Activated naive CD8-positive, alpha-beta T cell treated with anti-CD3 and anti-CD28 coated beads, Interleukin-2, amount 50 U/mL, for 24 hours (primary cell): Measurements from ENCODE around the gene LYRM1.
"Not testable (repeated sequence)": the region's sequence is repeated elsewhere in the genome, so short reads cannot be mapped to it uniquely, and the experiment has no call there.

Experiments
- ATAC-seq: fragments of 150-1000 bp; cut with Tn5 transposase; one replicate; pipeline ENCODE4 v1.10.0; 2021
- DNase-seq: peaks from one replicate; pipeline ENCODE4 v3.0.0; 2021
- H3K27ac Mint-ChIP-seq: one replicate; pipeline ENCODE4 v1.8.0; 2021; ENCODE audit warnings: mild to moderate bottlenecking, mixed read lengths
- H3K27me3 Mint-ChIP-seq: one replicate; pipeline ENCODE4 v1.8.0; 2021; ENCODE audit warnings: mixed read lengths
- H3K36me3 Mint-ChIP-seq: one replicate; pipeline ENCODE4 v1.8.0; 2021; ENCODE audit warnings: low read depth, mixed read lengths
- H3K4me1 Mint-ChIP-seq: one replicate; pipeline ENCODE4 v1.8.0; 2021; ENCODE audit warnings: mixed read lengths
- H3K4me3 Mint-ChIP-seq: one replicate; pipeline ENCODE4 v1.8.0; 2021; ENCODE audit warnings: mild to moderate bottlenecking, moderate library complexity, mixed read lengths
- H3K9me3 Mint-ChIP-seq: one replicate; pipeline ENCODE4 v1.8.0; 2021; ENCODE audit warnings: mixed read lengths

Gene LYRM1

DNA sequence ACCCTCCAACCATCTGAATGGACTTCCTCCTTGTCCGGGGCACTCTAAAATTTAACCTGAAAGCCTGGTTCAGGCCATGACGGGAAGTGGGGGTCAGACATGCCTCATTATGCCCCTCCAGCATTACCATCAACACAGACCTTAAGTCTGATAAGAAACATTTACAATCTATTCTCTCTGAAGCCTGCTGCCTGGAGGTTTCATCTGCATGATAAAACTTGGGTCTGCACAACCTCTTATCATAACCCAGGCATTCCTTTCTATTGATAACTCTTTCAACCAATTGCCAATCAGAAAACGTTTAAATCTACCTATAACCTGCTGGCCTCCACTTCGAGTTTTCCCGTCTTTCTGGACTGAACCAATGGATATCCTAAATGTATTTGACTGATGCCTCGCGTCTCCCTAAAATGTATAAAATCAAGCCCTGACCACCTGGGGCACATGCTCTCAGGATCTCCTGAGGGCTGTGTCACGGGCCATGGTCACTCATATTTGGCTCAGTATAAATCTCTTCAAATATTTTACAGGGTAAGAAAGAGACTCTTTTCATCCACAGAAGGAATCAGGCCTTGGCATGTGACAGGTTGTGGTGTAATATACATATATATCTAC lies 45.6 kb downstream of the LYRM1 start:
- no peak overlapping the region for H3K4me3 Mint-ChIP-seq
- no peak overlapping the region for H3K27ac Mint-ChIP-seq
- ATAC-seq: no peak
- H3K27me3 Mint-ChIP-seq: no peaks in the 10 kb centered on the region
- DNase-seq: no peak
- H3K4me1 Mint-ChIP-seq: peaks cover 24% of the 10 kb centered on the region
- H3K9me3 Mint-ChIP-seq: no peaks in the 10 kb centered on the region
- no peaks in the 10 kb centered on the region for H3K36me3 Mint-ChIP-seq

- no peak overlapping the region for H3K4me3 Mint-ChIP-seq
- H3K27ac Mint-ChIP-seq: no peak overlapping the region
- ATAC-seq (no peak), DNase-seq (no peak)
- peaks cover 13% of the 10 kb centered on the region for H3K4me1 Mint-ChIP-seq
- H3K9me3 Mint-ChIP-seq: no peaks in the 10 kb centered on the region
- no peaks in the 10 kb centered on the region for H3K36me3 Mint-ChIP-seq
- H3K27me3 Mint-ChIP-seq: no peaks in the 10 kb centered on the region
Measured at GRCh38 chr16:20948444-20948843, 47.9 kb downstream of the LYRM1 start.

GRCh38 chr16:20949660-20950059 lies 49.1 kb downstream of the LYRM1 start:
- H3K27ac Mint-ChIP-seq: no peak overlapping the region
- H3K4me3 Mint-ChIP-seq: no peak overlapping the region
- ATAC-seq (no peak), DNase-seq (no peak)
- H3K27me3 Mint-ChIP-seq: no peaks in the 10 kb centered on the region
- H3K4me1 Mint-ChIP-seq: peaks cover 5% of the 10 kb centered on the region
- no peaks in the 10 kb centered on the region for H3K36me3 Mint-ChIP-seq
- H3K9me3 Mint-ChIP-seq: no peaks in the 10 kb centered on the region

DNA sequence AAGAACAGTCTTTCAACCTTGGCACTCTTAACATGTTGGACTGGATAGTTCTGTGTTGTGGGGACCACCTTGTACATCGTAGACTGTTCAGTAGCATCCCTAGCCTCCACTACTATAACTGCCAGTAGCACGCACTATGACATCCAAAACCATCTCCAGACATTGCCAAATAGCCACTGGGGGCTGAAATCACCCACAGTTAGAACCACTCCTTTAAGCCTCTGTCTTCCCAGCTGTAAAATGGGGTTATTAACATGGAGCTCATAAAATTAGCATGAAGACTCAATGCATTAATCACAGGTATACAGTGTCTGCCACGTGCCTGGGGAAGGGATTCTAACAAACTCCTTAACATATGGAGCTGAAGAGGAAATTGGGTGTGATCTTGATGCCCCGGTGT lies 49.7 kb downstream of the LYRM1 start:
- no peak for ATAC-seq
- no peak overlapping the region for H3K4me3 Mint-ChIP-seq
- H3K27ac Mint-ChIP-seq: no peak overlapping the region

DNA sequence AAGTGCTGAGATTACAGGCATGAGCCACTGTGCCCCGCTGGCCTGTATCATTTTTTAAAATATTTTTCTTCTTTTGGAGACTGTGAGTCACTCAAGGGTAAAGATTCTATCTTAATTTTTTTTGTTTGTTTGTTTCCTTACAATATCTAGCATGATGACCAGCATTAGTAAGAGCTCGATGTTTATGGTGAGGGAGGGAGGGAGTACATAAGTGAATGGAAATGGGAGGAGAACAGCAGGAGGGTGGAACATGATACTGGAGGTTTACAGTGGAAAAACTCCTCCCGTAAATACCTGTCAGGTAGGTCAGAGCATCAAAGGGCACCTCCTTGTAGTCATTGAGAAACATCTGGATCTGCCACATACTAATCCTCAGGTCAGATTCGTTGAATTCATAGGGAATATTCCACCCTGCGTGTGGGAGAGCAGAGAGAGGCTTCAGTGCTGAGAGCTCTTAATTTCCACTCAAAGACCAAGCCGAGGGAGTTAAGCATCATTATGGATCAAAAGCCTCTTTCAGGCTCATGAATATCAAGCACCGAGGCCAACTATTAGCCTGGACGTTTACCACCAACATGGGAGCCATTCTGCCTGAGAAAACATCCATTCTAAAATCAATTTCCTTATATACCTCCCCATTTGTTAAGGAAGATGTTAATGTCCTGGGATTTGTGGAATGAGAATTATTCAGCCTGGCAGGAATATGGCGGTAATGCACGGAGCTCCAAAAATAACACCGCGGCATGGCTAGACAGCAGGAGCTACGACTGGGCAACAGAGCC lies 51.8 kb downstream of the LYRM1 start:
- ATAC-seq (no peak), DNase-seq (no peak)
- H3K9me3 Mint-ChIP-seq: no peaks in the 10 kb centered on the region
- no peaks in the 10 kb centered on the region for H3K36me3 Mint-ChIP-seq
- no peaks in the 10 kb centered on the region for H3K4me1 Mint-ChIP-seq
- H3K4me3 Mint-ChIP-seq: no peak overlapping the region
- no peak overlapping the region for H3K27ac Mint-ChIP-seq
- H3K27me3 Mint-ChIP-seq: no peaks in the 10 kb centered on the region

More for the DNA sequence above, 49.7 kb downstream of the LYRM1 start:
- H3K9me3 Mint-ChIP-seq: no peaks in the 10 kb centered on the region
- H3K36me3 Mint-ChIP-seq: no peaks in the 10 kb centered on the region
- no peaks in the 10 kb centered on the region for H3K27me3 Mint-ChIP-seq
- peaks cover under 1% of the 10 kb centered on the region for H3K4me1 Mint-ChIP-seq
- DNase-seq: no peak

- Mint-ChIP-seq H3K36me3 (no peaks in the 10 kb centered on the region), H3K27ac (no peak overlapping the region), H3K9me3 (no peaks in the 10 kb centered on the region), H3K4me3 (no peak overlapping the region), H3K4me1 (no peaks in the 10 kb centered on the region), H3K27me3 (no peaks in the 10 kb centered on the region)
- DNase-seq (no peak), ATAC-seq (no peak)
Measured at GRCh38 chr16:20954574-20954973, 54.0 kb downstream of the LYRM1 start.

- no peak for ATAC-seq
- no peaks in the 10 kb centered on the region for H3K4me1 Mint-ChIP-seq
- DNase-seq: no peak
- H3K4me3 Mint-ChIP-seq: no peak overlapping the region
- no peaks in the 10 kb centered on the region for H3K9me3 Mint-ChIP-seq
- H3K27me3 Mint-ChIP-seq: no peaks in the 10 kb centered on the region
- no peaks in the 10 kb centered on the region for H3K36me3 Mint-ChIP-seq
- H3K27ac Mint-ChIP-seq: no peak overlapping the region
Measured at GRCh38 chr16:20956319-20956718, 55.7 kb downstream of the LYRM1 start.

- Mint-ChIP-seq H3K4me3 (no peak overlapping the region), H3K27ac (no peak overlapping the region), H3K4me1 (no peaks in the 10 kb centered on the region), H3K36me3 (no peaks in the 10 kb centered on the region), H3K9me3 (no peaks in the 10 kb centered on the region), H3K27me3 (no peaks in the 10 kb centered on the region)
- ATAC-seq: no peak
- no peak for DNase-seq
Measured at GRCh38 chr16:20957153-20957552, 56.6 kb downstream of the LYRM1 start.

- no peaks in the 10 kb centered on the region for H3K27me3 Mint-ChIP-seq
- H3K4me1 Mint-ChIP-seq: no peaks in the 10 kb centered on the region
- DNase-seq: no peak
- H3K9me3 Mint-ChIP-seq: no peaks in the 10 kb centered on the region
- no peak overlapping the region for H3K27ac Mint-ChIP-seq
- ATAC-seq: no peak
- H3K36me3 Mint-ChIP-seq: no peaks in the 10 kb centered on the region
- H3K4me3 Mint-ChIP-seq: no peak overlapping the region
Measured at GRCh38 chr16:20960899-20961298, 60.3 kb downstream of the LYRM1 start.

DNA sequence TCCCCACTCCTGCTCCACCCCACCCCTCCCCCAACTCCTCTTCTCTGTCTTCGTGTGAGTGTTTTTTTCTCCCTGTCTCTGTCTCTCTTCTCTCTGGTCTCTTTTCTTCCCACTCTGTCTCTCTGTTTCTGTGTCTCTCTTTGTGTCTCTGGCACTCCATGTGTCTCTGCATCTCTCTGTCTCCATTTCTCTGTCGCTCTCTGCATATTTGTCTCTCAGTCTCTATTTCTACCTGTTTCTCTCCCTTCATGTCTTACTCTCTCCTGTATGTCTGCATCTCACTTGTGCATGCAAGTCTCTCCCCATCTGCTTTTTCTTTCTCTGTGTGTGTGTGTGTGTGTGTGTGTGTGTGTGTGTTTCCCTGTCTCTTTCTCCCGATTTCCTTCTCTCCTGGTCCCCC lies 68.2 kb downstream of the LYRM1 start:
- Mint-ChIP-seq H3K4me1 (no peaks in the 10 kb centered on the region), H3K36me3 (no peaks in the 10 kb centered on the region), H3K27me3 (no peaks in the 10 kb centered on the region), H3K9me3 (no peaks in the 10 kb centered on the region), H3K27ac (no peak overlapping the region), H3K4me3 (no peak overlapping the region)
- no peak for DNase-seq
- ATAC-seq: no peak

DNA sequence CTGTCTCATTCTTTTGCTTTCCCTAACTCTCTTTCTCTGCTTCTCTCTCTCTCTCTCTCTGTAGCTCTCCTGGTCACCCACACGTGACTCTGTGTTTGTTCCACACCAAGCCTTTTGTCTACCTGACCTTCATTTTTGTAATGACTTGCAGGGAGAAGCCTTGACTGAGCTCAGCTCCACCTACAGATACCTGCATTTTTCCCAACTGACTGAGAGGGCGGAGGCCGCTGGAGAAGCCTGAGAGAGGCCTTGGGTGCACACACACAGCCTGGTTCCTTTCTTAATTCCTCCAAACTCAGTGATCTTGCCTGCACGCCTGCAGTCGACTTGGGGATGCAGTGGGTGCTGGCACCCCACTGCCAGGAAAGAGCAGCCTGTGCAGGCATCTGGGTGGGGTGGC lies 68.8 kb downstream of the LYRM1 start:
- Mint-ChIP-seq H3K27me3 (no peaks in the 10 kb centered on the region), H3K27ac (no peak overlapping the region)
- ATAC-seq: no peak

DNA sequence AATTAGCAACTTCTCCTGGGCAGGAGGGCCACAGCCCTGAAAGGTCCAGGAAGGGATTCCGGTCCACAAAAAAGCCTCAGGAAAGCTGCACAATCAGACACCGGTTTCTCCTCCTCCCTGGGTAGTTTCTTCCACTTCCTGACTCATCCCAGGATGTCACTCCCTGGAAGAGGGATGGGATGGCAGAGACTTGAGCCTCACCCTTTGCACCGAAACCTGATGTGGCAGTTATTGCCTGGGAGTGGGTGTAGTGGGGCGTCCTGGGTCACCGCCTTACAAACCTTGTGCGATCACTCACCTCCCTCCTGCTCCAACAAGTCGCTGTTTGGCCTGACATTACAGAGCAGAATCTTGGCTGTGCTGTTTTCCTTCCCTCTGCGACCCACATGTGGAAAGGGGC lies 70.8 kb downstream of the LYRM1 start:
- H3K4me3 Mint-ChIP-seq: no peak overlapping the region
- H3K9me3 Mint-ChIP-seq: no peaks in the 10 kb centered on the region
- H3K27ac Mint-ChIP-seq: no peak overlapping the region
- H3K4me1 Mint-ChIP-seq: no peaks in the 10 kb centered on the region
- no peaks in the 10 kb centered on the region for H3K27me3 Mint-ChIP-seq
- DNase-seq (no peak), ATAC-seq (no peak)
- no peaks in the 10 kb centered on the region for H3K36me3 Mint-ChIP-seq

More for the DNA sequence above, 68.8 kb downstream of the LYRM1 start:
- no peak for DNase-seq
- no peaks in the 10 kb centered on the region for H3K9me3 Mint-ChIP-seq
- H3K4me1 Mint-ChIP-seq: no peaks in the 10 kb centered on the region
- no peak overlapping the region for H3K4me3 Mint-ChIP-seq
- no peaks in the 10 kb centered on the region for H3K36me3 Mint-ChIP-seq

DNA sequence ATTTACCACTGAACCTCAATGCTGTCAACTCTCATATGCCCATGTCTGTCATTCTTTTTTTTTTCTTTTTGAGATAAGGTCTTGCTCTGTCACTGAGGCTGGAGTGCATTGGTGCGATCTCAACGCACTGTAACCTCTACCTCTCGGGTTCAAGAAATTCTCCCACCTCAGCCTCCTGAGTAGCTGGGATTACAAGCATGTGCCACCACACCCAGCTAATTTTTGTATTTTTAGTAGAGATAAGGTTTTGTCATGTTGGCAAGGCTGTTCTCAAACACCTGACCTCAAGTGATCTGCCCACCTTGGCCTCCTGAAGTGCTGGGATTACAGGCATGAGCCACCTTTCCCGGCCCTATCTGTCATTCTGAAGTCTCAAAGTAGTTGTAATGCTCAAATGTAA lies 72.6 kb downstream of the LYRM1 start:
- not testable (repeated sequence) for H3K4me3 Mint-ChIP-seq, H3K4me1 Mint-ChIP-seq, H3K27me3 Mint-ChIP-seq, H3K36me3 Mint-ChIP-seq, H3K27ac Mint-ChIP-seq, H3K9me3 Mint-ChIP-seq, ATAC-seq, DNase-seq
